Hair follicular keratinocyte (primary cell): ENCODE data around the gene CNIH3. TPM values are rescaled to one million over a fixed set of nuclear protein-coding genes. Genes with fewer than 3 reads are reported as not detected.

Experiments
- total RNA-seq: library from RNA; depleted of rRNA; stranded (reverse); fragments of >200 nt; gene quantifications from 2 replicates; pipeline ENCODE4 v1.2.3, GENCODE V29; 2015

Gene CNIH3
- 0.38 and 3.2 TPM in 2 replicates for total RNA-seq

DNA sequence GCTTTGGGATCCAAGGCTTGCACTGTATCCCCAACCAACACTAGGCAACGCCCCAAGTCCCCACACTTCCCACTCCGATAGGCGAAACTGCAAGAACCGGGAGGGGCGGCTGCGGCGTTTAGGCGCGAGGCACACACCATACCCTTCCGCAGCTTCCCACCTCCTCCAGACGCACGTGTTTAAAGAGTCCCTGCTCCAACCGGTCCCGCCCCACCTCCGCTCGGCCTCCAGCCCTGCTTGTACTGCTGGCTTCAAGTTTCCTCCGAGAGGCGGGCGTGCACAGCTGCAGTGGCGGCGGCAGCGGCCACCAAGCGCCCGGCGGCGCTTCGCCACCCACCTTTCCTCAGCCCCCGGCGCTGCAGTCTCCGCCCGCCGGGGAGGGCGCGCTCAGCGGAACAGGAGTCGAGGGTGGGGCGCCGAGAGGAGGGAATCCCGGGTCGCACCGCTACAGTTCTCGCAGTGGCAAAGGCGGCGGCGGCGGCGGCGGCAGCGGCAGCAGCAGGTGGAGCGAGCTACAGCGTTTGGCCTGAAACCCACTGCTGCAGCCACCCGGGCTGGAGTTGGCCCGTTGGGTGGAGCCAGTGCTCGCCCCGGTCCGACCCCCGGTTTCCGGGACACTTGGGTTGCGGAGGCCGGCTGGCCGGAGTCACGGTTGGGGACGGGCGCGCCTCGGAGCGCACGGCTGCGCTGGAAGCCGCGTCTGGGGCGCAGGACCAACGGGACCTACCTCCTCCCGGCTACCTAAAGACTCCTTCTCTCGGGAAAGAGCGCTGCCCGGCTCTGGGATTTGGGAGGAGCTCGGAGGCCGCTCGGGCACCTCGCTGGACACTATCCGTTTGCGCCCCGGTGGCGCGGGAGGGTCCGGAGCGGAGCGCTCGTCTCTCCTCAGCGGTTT lies at the start of gene CNIH3:
Gene CNIH3, plus strand, starts transcription at position 457 of the 895 bp plus-strand sequence. CDS start 858 bp downstream, outside the sequence.

Other genes with a start within 250 kb of the CNIH3 start
- gene WDR26, start 181.5 kb upstream of the CNIH3 start, total RNA-seq: 17.2 and 35.8 TPM in 2 replicates